Tongue (tissue), 2 donors: ENCODE results near the gene TRIM45. TPM values are rescaled to one million over a fixed set of nuclear protein-coding genes. Genes with fewer than 3 reads are reported as not detected.

Source experiments
- DNase-seq: peaks from one replicate; pipeline ENCODE4 v3.0.0-alpha.2; 2015
- total RNA-seq: library from RNA; depleted of rRNA; stranded (reverse); fragments of >200 nt; gene quantifications from one replicate; pipeline ENCODE4 v1.2.3, GENCODE V29; 2014

The TRIM45 gene
- total RNA-seq, 1 donor from 2014 or later, result 11.6 TPM

GRCh38 chr1:117098287-117098890 is 23.2 kb downstream of the TRIM45 start:
- no peak for DNase-seq

GRCh38 chr1:117097443-117097842 is 24.1 kb downstream of the TRIM45 start:
- no peak for DNase-seq

GRCh38 chr1:117096951-117097408 is 24.6 kb downstream of the TRIM45 start:
- DNase-seq, result no peak

GRCh38 chr1:117094841-117095604 is 26.5 kb downstream of the TRIM45 start:
- DNase-seq, result no peak

- no peak for DNase-seq
Measured at GRCh38 chr1:117093870-117094621, 27.5 kb downstream of the TRIM45 start.

- peak; percentile 82 for DNase-seq
Measured at GRCh38 chr1:117093091-117093534, 28.4 kb downstream of the TRIM45 start.

- DNase-seq, result no peak
Measured at GRCh38 chr1:117092594-117092993, 29.0 kb downstream of the TRIM45 start.

- no peak for DNase-seq
Measured at GRCh38 chr1:117089996-117090395, 31.6 kb downstream of the TRIM45 start.

- DNase-seq, result no peak
Measured at GRCh38 chr1:117087686-117088085, 33.9 kb downstream of the TRIM45 start.

GRCh38 chr1:117084231-117084630 is 37.3 kb downstream of the TRIM45 start:
- DNase-seq, result no peak

GRCh38 chr1:117079737-117080136 is 41.8 kb downstream of the TRIM45 start:
- DNase-seq, result no peak

GRCh38 chr1:117077267-117077666 is 44.3 kb downstream of the TRIM45 start:
- DNase-seq, result no peak

- no peak for DNase-seq
Measured at GRCh38 chr1:117076648-117077047, 44.9 kb downstream of the TRIM45 start.

- no peak for DNase-seq
Measured at GRCh38 chr1:117070124-117070523, 51.4 kb downstream of the TRIM45 start.

- DNase-seq, result no peak
Measured at GRCh38 chr1:117069220-117069844, 52.2 kb downstream of the TRIM45 start.

GRCh38 chr1:117068580-117068979 is 53.0 kb downstream of the TRIM45 start:
- no peak for DNase-seq

GRCh38 chr1:117067533-117068370 is 53.8 kb downstream of the TRIM45 start:
- DNase-seq, result peak; percentile 80

GRCh38 chr1:117066367-117066766 is 55.2 kb downstream of the TRIM45 start:
- DNase-seq, result no peak

GRCh38 chr1:117061986-117062415 is 59.5 kb downstream of the TRIM45 start:
- no peak for DNase-seq
